Measurements from ENCODE around the gene C17orf100. TPM values are rescaled to one million over a fixed set of nuclear protein-coding genes. Genes with fewer than 3 reads are reported as not detected.
"Not testable (repeated sequence)": the region's sequence is repeated elsewhere in the genome, so short reads cannot be mapped to it uniquely, and the experiment has no call there.

Gene C17orf100
- polyA plus RNA-seq, 1 experiment, result 2.4 TPM

DNA sequence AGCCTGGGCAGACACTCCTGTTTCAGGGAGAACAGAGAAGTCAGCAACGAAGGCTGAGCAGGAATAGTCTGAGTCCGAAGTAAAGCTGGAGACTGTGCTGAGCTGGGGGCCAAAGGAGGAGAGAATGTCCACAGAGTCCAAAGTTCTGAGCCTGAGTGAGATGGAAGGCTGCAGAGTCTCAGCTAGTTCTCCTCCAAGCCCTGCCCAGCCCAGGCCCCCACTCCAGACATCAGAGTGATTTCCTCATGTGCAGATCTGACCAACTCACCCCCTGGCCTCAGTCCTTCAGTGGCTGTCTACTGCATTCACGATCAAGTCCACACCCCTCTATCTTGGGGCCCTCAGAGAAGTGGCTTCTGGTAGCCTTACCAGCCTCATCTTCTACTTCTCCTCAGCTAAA, 40.0 kb downstream of the C17orf100 start:
- no peak overlapping the region for H3K4me3 ChIP-seq (ENCODE audit: low read depth, low read length)
- peaks cover 8% of the 10 kb centered on the region for H3K27me3 ChIP-seq (ENCODE audit: control insufficient read depth, insufficient read depth, low read length)
- TF ChIP-seq, protein P1, sequence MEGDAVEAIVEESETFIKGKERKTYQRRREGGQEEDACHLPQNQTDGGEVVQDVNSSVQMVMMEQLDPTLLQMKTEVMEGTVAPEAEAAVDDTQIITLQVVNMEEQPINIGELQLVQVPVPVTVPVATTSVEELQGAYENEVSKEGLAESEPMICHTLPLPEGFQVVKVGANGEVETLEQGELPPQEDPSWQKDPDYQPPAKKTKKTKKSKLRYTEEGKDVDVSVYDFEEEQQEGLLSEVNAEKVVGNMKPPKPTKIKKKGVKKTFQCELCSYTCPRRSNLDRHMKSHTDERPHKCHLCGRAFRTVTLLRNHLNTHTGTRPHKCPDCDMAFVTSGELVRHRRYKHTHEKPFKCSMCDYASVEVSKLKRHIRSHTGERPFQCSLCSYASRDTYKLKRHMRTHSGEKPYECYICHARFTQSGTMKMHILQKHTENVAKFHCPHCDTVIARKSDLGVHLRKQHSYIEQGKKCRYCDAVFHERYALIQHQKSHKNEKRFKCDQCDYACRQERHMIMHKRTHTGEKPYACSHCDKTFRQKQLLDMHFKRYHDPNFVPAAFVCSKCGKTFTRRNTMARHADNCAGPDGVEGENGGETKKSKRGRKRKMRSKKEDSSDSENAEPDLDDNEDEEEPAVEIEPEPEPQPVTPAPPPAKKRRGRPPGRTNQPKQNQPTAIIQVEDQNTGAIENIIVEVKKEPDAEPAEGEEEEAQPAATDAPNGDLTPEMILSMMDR (IDR thresholded peaks at IDR 0.05; ENCODE audit: insufficient read depth, low read depth, low read length), result no peak
- no peaks in the 10 kb centered on the region for H3K36me3 ChIP-seq (ENCODE audit: control insufficient read depth, insufficient read depth, low read length)
- DNase-seq (ENCODE audit: low read depth), result no peak
- POLR2A ChIA-PET, result no interaction called here
- CTCF ChIA-PET, result no interaction called here

DNA sequence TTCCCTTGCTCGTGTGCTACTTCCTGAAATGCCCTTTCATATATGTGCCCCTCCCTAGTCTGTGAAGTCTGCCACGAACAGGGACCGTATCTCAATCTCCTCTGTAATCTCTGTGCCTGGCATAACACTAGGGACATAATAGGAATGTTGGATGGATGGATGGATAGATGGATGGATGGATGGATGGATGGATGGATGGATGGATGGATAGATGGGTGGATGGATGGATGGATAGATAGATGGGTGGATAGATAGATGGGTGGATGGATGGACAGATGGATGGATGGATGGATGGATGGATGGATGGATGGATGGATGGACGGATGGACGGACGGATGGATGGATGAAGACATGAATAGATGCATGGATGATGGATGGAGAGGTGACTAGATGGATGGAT, 40.4 kb downstream of the C17orf100 start:
- H3K27me3 ChIP-seq (ENCODE audit: control insufficient read depth, insufficient read depth, low read length), result not testable (repeated sequence)

DNA sequence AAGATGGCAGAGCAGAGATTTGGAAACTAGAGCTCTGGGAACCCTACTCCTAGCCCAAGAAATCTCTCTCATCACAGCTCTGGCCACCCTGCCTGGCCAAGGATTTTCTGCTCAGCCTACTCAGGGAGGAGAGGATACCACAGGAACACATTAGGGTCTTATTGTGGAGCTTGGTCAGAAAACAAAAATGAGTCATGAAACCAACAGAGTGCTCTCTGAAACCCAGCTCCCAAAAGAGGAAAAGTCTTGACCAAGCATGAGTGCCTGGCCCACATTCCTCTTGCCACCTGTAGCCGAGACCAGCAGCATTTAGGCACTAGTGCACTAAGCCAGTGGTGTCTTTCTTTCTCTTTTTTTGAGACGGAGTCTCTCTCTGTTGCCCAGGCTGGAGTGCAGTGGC, 43.5 kb downstream of the C17orf100 start:
- ChIA-PET CTCF (no interaction called here), POLR2A (no interaction called here)
- DNase-seq (ENCODE audit: low read depth), result no peak
- peaks cover 8% of the 10 kb centered on the region for H3K27me3 ChIP-seq (ENCODE audit: control insufficient read depth, insufficient read depth, low read length)
- no peaks in the 10 kb centered on the region for H3K36me3 ChIP-seq (ENCODE audit: control insufficient read depth, insufficient read depth, low read length)
- no peak overlapping the region for H3K4me3 ChIP-seq (ENCODE audit: low read depth, low read length)
- TF ChIP-seq, protein P1 (IDR thresholded peaks at IDR 0.05; ENCODE audit: insufficient read depth, low read depth, low read length), result no peak

More for the DNA sequence above, 40.4 kb downstream of the C17orf100 start:
- DNase-seq (ENCODE audit: low read depth); CTCF ChIA-PET; POLR2A ChIA-PET; H3K4me3 ChIP-seq (ENCODE audit: low read depth, low read length); H3K36me3 ChIP-seq (ENCODE audit: control insufficient read depth, insufficient read depth, low read length): not testable (repeated sequence)

DNA sequence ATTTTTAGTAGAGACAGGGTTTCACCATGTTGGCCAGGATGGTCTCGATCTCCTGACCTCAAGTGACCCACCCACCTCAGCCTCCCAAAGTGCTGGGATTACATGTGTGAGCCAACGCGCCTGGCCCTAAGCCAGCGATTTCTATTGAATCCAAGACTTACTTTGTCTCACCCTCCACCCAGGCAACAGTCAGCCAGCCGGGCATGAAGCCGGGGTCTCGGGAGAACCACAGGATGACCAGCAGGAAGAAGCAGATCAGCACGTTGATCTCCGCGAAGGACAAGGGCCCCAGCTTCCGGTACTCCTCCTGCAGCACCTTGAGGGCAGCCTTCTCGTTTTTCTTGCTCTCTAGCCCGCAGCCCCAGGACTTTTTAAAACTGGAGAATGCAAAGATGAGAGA, 44.0 kb downstream of the C17orf100 start:
- POLR2A ChIA-PET, result no interaction called here
- CTCF ChIA-PET, result no interaction called here
- Histone ChIP-seq H3K27me3 (ENCODE audit: control insufficient read depth, insufficient read depth, low read length) (peaks cover 10% of the 10 kb centered on the region), H3K36me3 (ENCODE audit: control insufficient read depth, insufficient read depth, low read length) (no peaks in the 10 kb centered on the region), H3K4me3 (ENCODE audit: low read depth, low read length) (no peak overlapping the region)
- DNase-seq (ENCODE audit: low read depth), result no peak
- TF ChIP-seq, protein P1 (IDR thresholded peaks at IDR 0.05; ENCODE audit: insufficient read depth, low read depth, low read length), result no peak

DNA sequence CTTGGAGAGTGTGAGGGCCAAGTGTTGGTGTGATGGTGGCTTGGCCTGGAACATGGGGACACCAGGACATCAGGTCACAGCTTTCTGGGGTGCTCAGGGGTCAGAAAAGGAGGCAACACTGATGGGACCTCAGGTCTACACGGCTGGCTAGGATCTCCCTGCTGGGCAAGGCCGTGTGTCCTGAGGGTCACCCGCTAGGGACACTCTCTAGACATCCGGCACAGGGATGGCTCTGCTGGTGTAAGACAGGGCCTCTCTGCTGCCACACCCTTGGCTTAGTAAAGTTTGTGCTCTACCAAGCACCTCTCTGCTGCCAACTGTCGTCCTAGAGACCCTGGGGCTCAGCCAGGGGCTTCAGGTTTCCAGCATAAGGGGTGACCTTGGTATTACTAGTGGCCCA, 45.3 kb downstream of the C17orf100 start:
- no peaks in the 10 kb centered on the region for H3K36me3 ChIP-seq (ENCODE audit: control insufficient read depth, insufficient read depth, low read length)
- ChIA-PET CTCF (no interaction called here), POLR2A (no interaction called here)
- TF ChIP-seq, protein P1 (IDR thresholded peaks at IDR 0.05; ENCODE audit: insufficient read depth, low read depth, low read length), result no peak
- no peak overlapping the region for H3K4me3 ChIP-seq (ENCODE audit: low read depth, low read length)
- peaks cover 10% of the 10 kb centered on the region for H3K27me3 ChIP-seq (ENCODE audit: control insufficient read depth, insufficient read depth, low read length)
- DNase-seq (ENCODE audit: low read depth), result no peak

DNA sequence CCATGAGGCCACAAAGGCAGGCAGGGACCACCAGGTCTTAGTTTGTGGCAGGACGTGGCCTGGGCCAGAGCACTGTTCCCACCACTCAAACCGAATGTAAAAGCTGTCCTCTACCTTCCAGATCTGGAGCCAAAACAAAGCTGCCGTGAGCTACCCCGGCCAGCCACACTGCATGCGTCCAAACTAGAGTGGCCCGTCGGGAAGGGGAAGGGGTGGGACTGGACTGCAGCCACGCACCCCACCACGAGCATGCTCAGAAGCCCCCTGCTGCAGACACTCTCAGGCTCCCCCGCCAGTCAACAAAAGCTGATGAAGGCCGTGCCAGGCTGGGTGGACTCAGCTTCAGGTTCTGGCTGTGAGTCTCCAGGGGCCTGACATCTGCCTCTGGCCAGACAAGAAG, 46.4 kb downstream of the C17orf100 start:
- ChIA-PET CTCF (interaction anchor here (1.3 kb wide), 1 partner anchor 213 kb away, joined by 4 read pairs; no protein-coding TSS in a partner anchor), POLR2A (no interaction called here)
- no peak for DNase-seq (ENCODE audit: low read depth)
- TF ChIP-seq, protein P1 (IDR thresholded peaks at IDR 0.05; ENCODE audit: insufficient read depth, low read depth, low read length), result no peak
- no peak overlapping the region for H3K4me3 ChIP-seq (ENCODE audit: low read depth, low read length)
- H3K36me3 ChIP-seq (ENCODE audit: control insufficient read depth, insufficient read depth, low read length), result no peaks in the 10 kb centered on the region
- H3K27me3 ChIP-seq (ENCODE audit: control insufficient read depth, insufficient read depth, low read length), result peaks cover 8% of the 10 kb centered on the region
